Right ventricle myocardium superior (tissue), 1 donor: ENCODE measurements around the gene CENATAC. TPM values are rescaled to one million over a fixed set of nuclear protein-coding genes. Genes with fewer than 3 reads are reported as not detected.

Experiments used
- microRNA-seq: library from miRNA; unstranded; fragments of <30 nt; microRNA quantifications from one replicate; pipeline ENCODE4 v1.2.0, GENCODE V29; 2020
- total RNA-seq: library from RNA; stranded (reverse); fragmentation: NEBNext Ultra II Directional; extraction: Animal tissue kit (Norgen Biotek cat#: 25700); gene quantifications from one replicate; pipeline ENCODE4 v1.2.1, GENCODE V29; 2021
- donor health status: DM: no; HTN: yes; CAD: no; lungs with severe emphysema.

The CENATAC gene
- total RNA-seq, 1 donor from 2014 or later, result 10.0 TPM

Small RNAs within 50 kb of the gene (microRNA-seq; reads per million reads assigned to microRNA genes)
- gene MIR3656, result not detected

Other genes starting within 250 kb of the CENATAC start
- gene DDX6, start 207.0 kb upstream of the CENATAC start, total RNA-seq, result 117 TPM
- gene CXCR5, start 114.2 kb upstream of the CENATAC start, total RNA-seq, result not detected
- 36.6 TPM for gene BCL9L, start 72.2 kb upstream of the CENATAC start, total RNA-seq
- not detected for gene UPK2, start 41.8 kb upstream of the CENATAC start, total RNA-seq
- gene FOXR1, start 26.4 kb upstream of the CENATAC start, total RNA-seq, result not detected
- 827 TPM for gene RPS25, start 20.2 kb downstream of the CENATAC start, total RNA-seq
- gene TRAPPC4, start 20.6 kb downstream of the CENATAC start, total RNA-seq, result 30.7 TPM
- gene SLC37A4, start 32.7 kb downstream of the CENATAC start, total RNA-seq, result 7.1 TPM
- gene HYOU1, start 59.1 kb downstream of the CENATAC start, total RNA-seq, result 63.5 TPM
- gene VPS11, start 69.7 kb downstream of the CENATAC start, total RNA-seq, result 19.8 TPM
- gene HMBS, start 86.7 kb downstream of the CENATAC start, total RNA-seq, result 22.1 TPM
- gene DPAGT1, start 103.7 kb downstream of the CENATAC start, total RNA-seq, result 18.2 TPM
- 9.6 TPM for gene C2CD2L, start 109.2 kb downstream of the CENATAC start, total RNA-seq
- 13.3 TPM for gene HINFP, start 123.4 kb downstream of the CENATAC start, total RNA-seq
- gene ABCG4, start 150.9 kb downstream of the CENATAC start, total RNA-seq, result 1.5 TPM
- 34.0 TPM for gene NLRX1, start 170.6 kb downstream of the CENATAC start, total RNA-seq
- not detected for gene NHERF4, start 187.3 kb downstream of the CENATAC start, total RNA-seq
- 6.5 TPM for gene CBL, start 208.2 kb downstream of the CENATAC start, total RNA-seq